GM19328 (cell line): ENCODE results near the gene PRR7.
"Not testable (repeated sequence)": the region's sequence is repeated elsewhere in the genome, so short reads cannot be mapped to it uniquely, and the experiment has no call there.

Experiments
- ATAC-seq: cut with Tn5 transposase; IDR thresholded peaks from one replicate; pipeline ENCODE4 v1.9.1; 2021; ENCODE audit warnings: mild to moderate bottlenecking, moderate library complexity; ENCODE audit not compliant: unreplicated experiment

Gene PRR7

DNA sequence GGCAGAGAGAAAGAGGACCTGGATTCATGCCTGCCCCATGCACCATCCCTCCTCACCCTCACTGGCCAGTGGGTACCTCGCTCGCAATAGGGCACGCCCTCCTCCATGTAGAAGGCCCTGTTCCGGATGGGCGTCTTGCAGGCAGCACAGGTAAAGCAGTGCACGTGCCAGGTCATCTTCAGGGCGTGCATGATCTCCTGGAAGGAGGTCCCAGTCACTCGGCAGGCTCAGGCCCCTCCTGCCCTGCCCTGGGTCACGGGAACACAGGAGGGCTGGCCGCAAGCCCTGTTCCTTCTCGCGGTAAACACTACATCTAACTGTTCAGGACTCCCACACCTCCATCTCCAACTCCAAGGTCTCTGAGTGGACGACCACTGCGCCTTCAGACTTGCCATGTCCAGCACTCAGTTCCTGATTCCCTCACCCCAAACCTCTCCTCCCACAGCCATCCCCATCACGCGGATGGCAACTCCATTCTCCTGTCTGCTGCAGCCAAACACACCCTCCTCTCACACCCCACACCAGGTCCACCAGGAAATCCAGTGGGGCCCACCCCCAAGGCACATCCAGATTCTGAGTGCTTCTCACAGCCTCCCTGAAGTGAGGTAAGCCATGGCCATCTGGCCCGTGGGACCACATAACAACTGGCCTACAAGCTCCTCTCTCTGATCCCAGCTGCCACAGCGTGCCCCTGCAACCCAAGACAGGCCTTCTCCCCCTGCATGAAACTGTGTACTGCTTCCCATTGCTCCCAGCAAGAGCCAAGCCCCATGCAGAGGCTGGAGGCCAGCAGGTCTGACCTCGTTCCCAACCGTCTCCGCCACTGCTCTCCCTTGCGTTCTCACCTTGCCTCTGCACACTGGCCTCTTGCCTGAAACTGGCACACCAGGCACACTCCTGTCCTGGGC, 37.6 kb downstream of the PRR7 start:
- no peak for ATAC-seq

DNA sequence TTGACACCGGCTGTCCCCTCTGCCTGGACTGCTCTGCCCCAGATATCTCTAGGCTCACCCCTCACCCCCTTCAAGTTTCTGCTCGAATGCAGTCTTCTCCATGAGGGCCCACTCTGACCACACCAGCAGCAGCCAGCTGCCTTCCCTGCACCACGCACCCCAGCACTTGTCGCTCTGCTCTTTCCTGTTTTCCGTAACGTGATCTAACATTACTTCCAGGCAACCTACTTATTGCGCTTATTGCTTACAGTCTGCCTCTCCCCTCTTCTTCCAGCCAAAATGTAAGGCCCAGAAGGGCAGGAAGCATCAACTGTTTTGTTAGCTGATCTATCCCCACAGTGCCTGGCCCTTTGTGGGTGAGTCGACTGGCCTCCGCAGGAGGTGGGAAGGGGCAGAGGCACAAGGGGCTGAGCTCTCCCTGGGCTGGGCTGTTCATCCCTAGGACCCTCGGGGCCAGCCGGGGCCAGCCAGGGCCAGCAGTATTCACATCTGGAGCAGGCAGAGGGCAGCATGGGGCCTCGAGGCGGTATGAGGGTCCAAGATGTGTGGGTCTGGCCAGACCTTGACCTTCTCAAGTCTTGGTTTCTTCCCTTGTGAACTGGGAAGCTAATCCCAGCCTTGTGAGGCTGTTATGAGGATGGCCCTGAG, 38.4 kb downstream of the PRR7 start:
- ATAC-seq, result no peak

DNA sequence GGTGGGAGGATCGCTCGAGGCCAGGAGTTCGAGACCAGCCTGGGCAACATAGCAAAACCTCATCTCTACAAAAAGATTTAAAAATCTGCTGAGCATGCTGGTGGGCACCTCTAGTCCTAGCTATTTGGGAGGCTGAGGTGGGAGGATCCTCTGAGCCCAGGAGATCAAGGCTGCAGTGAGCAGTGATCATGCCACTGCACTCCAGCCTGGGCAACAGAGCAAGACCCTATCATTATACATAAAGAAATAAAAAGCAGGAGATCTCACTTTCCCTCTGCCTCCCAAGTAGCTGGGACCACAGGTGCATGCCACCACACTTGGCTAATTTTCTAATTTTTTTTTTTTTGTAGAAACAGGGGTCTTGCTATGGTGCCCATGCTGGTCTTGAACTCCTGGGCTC, 39.1 kb downstream of the PRR7 start:
- ATAC-seq, result not testable (repeated sequence)

DNA sequence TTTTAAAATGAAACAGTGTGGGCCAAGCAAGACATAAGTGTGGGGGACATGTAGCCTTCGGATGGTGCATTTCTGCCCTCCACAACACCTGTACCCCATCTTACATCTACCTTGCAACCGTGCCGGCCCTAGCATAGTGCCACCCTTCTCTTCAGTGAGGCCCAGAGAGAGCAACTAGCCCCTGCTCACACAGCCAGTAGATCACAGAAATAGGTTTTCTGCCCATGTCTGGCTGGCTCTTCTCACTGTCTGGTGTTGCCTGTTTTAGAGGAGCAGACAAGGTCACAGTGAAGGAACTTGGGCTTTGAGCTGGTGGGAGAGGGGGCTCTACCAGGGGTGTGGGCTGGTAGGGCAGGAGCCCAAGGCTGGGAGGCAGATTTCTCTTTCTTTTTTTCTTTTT, 39.6 kb downstream of the PRR7 start:
- ATAC-seq, result no peak

DNA sequence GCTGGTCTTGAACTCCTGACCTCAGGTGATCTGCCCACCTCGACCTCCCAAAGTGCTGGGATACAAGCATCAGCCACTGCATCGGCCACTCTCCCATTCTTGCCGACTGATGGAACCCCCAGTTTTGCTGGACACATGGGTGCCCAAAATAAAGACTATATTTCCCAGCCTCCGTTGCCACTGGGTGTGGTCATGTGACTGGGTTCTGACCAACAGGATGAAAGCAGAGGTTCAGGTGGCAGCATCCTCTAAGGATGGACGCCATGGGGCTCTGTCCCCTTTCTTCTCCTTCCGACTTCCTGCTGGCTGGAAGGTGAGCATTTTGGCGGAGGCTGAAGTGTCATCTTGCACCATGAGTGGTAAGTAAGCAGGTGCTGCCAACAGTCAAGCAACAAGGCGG, 40.5 kb downstream of the PRR7 start:
- no peak for ATAC-seq

DNA sequence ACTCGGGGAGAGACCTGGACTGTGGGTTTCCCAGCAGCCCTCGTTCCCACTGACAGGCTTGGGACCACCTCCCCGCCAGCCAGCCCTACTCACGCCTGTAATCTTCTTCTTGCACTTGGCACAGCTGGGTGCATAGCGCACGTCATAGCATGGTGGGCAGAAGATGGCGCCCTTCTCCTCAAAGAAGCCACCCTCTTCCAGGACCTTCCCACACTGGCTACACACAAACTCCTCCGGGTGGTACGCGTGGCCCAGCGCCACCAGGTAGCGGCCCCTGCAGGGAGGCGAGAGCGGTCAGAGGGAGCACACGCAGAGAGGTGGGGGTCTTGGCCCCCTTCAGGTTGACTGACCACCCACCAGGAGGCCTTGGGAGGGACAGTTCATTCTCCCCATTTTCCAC, 41.4 kb downstream of the PRR7 start:
- no peak for ATAC-seq

DNA sequence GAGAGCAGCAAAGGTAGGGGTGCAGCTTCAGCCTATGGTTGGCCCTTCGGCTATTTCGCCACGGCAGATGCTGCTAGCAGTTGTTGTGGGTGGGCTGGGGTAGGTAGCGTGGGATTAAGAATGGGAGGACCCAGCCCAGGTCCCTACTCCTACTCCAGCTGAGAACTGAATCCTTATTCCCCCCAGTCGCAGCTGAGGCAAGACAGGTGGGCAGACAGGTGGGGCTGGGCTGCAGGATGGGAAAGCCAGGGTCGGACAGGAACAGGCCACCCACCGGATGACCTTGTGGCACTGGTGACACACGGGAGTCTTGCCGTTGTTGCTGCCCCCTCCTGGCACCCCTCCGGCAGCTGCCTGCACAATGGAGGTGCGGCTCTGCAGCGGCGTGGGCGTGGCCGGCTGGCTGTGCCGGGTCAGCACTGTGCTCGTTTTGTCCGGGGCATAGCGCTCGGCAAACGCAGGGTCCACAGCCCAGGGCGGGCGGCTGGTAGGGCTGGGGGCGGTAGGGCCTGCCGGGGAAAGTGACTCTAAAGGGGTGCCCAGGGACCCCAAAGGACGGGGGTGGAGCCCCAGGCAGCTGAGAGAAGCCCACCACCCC, 42.6 kb downstream of the PRR7 start:
- no peak for ATAC-seq

DNA sequence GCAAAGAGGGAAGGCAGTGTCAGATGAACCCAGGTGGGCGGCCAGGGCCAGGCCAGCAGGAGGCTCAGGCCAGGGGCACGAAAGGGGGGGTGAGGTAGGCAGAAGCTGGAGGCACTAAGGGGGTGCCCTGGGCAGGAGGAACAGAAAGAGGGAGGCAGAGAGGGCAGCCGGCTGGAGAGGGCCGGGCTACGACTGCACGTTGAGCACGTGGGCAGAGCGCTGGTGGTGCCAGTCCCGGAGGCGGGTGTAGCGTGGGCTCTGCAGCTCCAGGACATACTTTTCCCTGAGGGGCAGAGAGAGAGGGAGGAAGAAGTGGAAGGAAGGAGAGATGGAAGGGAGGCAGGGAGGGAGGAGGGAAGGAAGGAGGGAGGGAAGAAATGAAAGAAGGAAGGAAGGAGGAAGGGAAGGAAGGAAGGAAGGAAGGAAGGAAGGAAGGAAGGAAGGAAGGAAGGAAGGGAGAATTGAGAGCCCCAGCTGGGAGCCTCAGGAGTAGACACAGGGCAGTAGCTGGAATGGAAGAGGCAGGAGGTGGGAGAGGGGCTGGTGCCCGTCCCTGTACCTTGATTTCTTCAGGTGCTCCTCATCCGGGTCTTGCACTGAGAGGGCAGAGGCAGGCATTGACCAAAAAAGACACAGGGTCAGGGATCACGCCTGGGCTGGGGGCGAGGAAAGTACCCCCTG, 43.8 kb downstream of the PRR7 start:
- ATAC-seq, result no peak

DNA sequence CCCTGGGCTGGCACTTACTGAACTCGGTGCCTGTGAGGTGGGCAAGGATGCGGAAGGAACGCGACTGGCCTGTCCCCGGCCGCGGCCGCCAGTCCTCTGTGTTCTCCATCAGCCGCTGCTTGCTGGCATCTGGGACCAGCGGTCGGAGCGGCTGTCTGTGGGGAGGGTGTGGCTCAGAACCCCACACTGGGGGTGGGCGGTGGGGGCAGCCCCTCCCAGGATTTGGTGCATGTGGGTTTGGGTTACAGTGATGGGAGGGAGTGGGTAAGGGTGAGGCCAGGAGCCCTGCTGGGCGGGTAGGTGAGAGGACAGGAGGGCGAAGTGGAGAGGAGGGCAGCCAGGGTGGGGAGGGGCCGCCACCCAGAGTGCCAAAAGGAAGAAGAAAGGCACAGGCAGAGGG, 44.4 kb downstream of the PRR7 start:
- ATAC-seq, result no peak

DNA sequence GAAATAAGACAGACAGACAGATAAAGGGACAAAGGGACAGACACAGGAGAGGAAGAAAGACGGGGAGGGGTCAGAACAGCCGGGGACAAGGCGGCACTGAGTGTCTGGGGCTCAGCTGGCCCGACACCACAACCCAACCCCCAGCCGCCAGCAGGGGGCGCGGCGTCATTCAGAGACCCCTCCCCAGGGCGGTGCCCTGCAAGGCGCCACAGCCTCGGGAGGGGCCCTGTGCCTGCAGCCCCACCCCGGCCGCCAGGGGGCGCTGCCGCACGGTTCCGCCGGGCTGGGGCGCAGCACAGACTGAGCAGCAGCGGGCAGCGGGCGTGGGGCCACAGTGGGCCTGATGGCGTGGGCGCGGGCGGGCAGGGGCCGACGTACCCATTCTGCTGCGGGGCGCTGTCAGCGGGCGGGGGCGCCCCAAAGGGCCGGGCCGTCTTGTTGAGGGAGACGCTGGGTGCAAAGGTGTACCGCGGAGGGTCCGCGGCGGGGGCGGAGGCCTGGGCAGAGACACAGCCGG, 44.9 kb downstream of the PRR7 start:
- no peak for ATAC-seq

DNA sequence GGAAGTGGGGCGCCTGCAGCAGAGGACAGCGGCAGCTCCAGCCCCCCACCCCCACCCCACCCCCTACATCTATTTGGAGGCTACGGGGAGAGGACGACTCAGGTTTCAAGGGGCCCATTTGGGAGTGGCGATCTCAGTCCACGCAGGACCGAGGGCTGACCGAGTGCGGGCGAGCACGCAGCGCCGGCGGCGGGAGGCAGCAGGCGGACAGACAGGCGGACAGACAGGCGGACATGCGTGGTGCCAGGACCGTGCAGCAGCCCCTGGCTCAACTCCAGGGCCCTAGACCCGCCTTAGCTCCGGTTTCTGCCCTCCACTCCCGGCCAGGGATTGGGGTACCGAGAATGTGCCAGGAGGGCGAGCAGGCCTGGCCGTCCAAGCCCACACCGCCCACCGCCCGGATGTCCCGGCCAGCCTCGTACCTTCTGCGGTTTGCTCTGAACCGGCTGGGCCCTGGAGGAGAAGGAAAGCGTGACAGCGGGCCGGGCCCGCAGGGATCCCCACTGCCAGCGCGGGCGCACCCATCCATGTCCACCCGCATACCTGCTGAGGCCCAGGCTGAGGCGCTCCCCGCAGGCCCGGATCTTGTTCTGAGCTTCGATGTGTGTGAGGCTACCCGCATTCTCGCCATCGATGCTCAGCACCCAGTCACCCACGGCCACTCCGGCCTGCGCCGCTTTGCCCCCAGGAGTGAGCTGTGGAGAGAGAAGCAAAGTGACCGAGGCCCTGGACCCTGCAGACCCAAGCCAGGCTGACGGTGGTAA, 45.6 kb downstream of the PRR7 start:
- ATAC-seq, result no peak

DNA sequence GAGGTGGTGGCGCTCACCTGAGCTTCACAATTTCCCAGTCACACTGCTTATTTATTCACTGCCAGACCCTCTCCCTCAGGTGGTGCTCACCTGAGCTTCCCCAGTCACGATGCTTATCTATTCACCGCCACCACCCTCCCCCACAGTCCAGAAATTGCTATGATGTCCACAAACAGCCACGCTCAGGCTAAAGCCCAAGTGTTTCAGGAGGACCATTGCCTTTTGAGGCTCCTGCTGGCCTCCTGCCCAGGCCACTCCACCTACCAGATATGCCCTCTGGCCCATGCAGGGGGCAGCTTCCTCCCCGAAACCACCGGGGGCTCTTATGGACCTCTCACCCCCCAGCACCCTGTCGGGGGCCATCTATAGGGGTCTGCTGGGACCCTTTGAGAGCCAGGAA, 46.2 kb downstream of the PRR7 start:
- no peak for ATAC-seq

DNA sequence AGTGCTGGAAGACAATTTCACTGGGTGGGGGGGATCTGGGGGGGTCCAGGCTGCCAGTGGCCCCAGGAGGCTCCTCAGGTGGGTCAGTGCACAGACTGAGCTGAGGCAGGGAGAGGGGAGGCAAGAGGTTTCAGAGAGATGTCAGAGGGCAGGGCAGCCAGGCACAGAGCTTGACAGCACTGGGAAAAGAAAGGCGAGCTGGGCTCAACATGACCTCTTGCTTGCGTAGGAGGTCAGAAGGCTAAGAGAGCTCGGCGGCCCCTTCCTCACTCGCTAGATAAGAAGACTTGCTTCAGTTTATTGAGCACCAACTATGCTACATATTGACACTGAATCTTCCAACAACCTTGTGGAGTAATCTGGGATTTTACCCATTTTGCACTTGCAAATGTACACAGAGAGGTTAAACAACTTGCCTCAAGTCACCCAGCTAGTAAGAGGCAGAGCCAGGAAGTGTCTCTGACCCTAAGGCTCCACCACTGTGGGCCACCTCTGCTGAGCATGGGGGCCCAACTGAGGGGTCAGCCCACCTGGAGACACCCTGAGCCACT, 47.3 kb downstream of the PRR7 start:
- no peak for ATAC-seq

DNA sequence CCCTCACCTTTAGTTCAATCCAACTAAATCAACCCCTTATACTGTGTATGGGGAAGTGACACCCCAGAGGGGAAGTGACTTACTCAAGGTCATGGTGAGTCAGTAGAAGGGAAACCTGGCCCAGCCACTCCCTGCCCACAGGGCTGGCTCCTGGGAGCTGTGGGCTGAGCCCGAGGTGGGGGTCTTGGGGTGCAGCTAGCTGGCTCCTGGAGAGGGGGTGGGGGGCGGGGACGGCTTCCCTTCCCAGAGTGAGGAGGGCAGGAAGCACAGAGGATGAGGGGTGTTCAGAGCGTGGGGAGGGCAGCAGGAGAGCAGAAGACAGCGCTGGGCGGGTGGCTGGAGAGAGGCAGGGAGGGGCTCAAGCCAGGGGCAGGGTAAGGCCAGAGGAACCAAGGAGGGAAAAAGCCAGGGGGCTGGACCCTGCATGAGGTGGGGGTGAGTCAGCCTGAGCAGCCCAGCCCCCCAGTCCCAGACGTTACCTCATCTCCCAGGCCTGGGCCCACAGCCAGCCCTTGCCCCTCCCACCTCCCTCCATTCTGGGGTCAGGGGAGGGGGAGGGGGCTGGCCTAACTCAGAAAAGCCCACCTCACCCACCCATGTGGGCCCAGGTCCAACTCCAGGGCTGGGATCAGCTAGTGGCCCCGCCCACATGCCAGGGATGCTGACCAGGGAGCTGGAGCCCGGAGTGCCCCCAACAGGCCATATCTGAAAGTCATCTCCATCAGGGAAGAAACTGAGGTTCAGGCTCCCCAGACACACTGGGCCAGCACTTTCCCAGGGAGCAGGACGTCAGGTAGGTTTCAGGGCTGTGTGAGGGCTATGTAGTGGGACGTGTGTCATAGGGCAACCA, 48.0 kb downstream of the PRR7 start:
- ATAC-seq, result no peak

DNA sequence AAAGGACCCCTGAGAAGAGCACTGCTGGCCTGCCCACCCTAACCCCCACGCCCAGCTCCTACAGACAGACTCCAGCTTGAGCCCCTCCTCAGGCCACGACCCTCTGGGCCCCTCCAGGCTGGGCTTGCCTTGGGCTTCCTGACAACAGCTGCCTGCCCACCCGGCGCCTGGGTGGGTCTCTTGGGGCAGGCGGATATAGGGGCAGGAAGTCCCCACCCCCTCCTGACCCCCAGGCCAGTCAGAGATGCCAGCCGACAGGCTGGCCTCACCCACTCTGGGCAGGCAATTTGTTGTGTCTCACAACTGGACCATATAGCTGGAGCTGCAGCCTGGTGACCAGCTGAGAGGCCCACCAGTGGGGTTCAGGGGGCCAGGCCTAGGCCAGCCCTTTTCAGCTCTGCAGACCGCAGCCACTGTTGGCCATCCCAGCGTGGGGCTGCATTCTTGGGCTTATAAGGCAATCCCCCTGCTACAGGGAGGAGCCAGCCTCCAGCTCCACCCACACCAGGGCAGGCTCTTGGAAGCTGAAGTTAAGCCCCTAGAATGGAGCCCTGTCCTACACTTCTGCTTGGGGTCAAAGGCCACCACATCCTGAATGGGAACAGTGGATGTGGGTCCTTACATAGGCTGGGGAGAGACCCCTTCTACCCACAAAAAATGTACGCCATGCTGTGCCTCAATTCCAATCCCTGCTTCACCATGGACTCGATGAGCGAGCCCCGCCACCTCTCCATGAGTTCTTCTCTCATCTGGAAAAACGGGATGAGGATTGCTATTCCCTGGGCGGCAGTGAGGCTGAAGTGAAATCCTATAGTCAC, 48.8 kb downstream of the PRR7 start:
- ATAC-seq, result no peak

DNA sequence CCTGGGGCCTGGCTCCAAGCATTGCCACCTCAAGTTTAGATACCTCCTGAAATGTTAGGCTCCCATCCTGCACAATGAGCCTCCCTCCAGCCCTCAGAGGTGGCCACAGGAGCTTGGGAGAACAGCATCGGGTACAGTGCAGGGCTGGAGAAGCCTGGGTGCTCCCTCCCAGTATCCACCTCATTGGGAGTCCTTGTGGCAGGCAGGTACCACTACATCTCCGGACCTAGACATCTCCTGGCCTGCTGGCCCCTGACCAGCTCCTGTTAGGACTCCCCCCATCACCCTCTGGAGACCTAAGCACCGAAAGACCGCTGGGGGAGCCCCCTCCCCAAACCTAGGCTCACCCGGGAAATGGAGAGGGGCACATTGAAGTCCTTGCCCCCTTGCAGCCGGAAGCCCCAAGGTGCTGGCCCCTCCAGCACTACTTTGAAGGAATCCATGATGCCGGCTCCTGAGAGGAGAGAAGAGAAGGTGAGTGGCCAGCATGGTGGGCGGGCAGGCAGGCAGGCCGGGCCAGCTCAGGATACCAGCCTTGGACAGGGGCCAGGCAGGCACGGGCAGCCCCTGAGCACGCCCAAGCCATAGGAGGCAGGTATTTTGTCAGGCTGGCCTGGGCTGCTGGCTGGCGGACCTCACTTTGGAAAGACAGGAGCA, 49.6 kb downstream of the PRR7 start:
- ATAC-seq, result no peak

DNA sequence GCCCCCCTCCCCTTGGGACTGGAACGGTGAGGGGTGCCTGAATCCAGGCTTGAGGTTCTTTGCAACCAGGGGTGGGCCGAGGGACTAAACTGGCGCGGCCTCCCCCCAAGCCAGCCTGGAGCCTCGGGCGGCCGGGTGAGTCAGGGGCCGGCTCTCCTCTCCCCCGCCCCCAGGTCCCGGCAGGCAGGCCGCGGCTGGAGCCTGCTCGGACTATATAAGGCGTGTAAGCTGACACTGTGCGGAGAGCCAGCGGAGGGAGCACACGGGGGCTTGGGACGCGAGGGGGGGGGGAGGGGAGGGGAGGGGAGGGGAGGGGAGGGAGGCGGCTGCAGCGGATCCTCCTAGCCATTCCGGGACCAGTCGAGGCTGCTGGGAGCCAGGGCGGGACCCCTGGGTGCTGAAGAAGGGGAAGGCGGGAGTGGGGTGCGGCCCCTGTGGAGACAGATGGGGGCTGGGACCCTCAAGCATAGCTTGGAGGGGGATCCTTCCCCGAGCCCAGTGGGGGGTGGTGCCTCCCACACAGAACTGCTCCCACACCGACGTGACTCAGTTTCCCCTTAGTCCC, 50.2 kb downstream of the PRR7 start:
- ATAC-seq, result no peak
